HepG2 (cell line): Measurements from ENCODE around the gene SAMD14. TPM values are rescaled to one million over a fixed set of nuclear protein-coding genes. Genes with fewer than 3 reads are reported as not detected.
A peak's percentile ranks its signal among the peaks of the same experiment; 100 is the strongest.

ENCODE experiments used
- GTF2F1 ChIP-seq: fragments of 150-350 bp; IDR thresholded peaks from 2 replicates; pipeline ENCODE4 v1.6.1; 2014; ENCODE audit warnings: low read length
- HIVEP1 ChIP-seq: sonication (generic); formaldehyde crosslinking; IDR thresholded peaks from 2 replicates; pipeline ENCODE4 v1.4.0; 2020; ENCODE audit warnings: mild to moderate bottlenecking, missing genetic modification reagents
- HMG20A ChIP-seq: IDR thresholded peaks from 2 replicates; pipeline ENCODE4 v1.6.1; 2016; ENCODE audit warnings: borderline replicate concordance
- MAFK ChIP-seq, 2 experiments: IDR thresholded peaks in 1 of 2; conservative IDR thresholded peaks in 1 of 2; 2 replicates each; pipeline ENCODE4 v1.6.1; 2011; ENCODE audit warnings: improper control_type of control experiment in 2 of 2, low read length in 2 of 2
- RAD51 ChIP-seq: fragments of 450-650 bp; IDR thresholded peaks from 2 replicates; pipeline ENCODE4 v1.6.1; 2016; ENCODE audit warnings: borderline replicate concordance
- SALL1 ChIP-seq: sonication (generic); formaldehyde crosslinking; IDR thresholded peaks from 2 replicates; pipeline ENCODE4 v1.8.0; 2022; ENCODE audit warnings: mild to moderate bottlenecking, missing genetic modification reagents
- SMAD3 ChIP-seq: sonication (generic); formaldehyde crosslinking; IDR thresholded peaks from 2 replicates; pipeline ENCODE4 v1.4.0; 2020; ENCODE audit warnings: missing genetic modification reagents
- SOX6 ChIP-seq, 2 experiments: fragments of 450-650 bp in 1 of 2; sonication (generic) in 1 of 2; formaldehyde crosslinking in 1 of 2; IDR thresholded peaks; 2 replicates each; pipeline versions ENCODE4 v1.4.0 to v1.6.1; 2017 to 2020; ENCODE audit warnings: antibody characterized with exemption in 1 of 2, mild to moderate bottlenecking in 1 of 2, missing genetic modification reagents in 1 of 2
- ZBTB21 ChIP-seq: sonication (generic); formaldehyde crosslinking; IDR thresholded peaks from 2 replicates; pipeline ENCODE4 v1.4.0; 2020; ENCODE audit warnings: missing genetic modification reagents
- ZNF160 ChIP-seq: sonication (generic); formaldehyde crosslinking; IDR thresholded peaks from 2 replicates; pipeline ENCODE4 v1.8.0; 2022; ENCODE audit warnings: mild to moderate bottlenecking, inconsistent platforms, missing genetic modification reagents
- ZNF383 ChIP-seq: sonication (generic); formaldehyde crosslinking; IDR thresholded peaks from 2 replicates; pipeline ENCODE4 v1.4.0; 2020; ENCODE audit warnings: missing genetic modification reagents, mild to moderate bottlenecking, borderline replicate concordance
- ZNF570 ChIP-seq: sonication (generic); formaldehyde crosslinking; IDR thresholded peaks from 2 replicates; pipeline ENCODE4 v1.4.0; 2020; ENCODE audit warnings: mild to moderate bottlenecking, missing genetic modification reagents, borderline replicate concordance
- ZNF614 ChIP-seq: IDR thresholded peaks from 2 replicates; pipeline ENCODE4 v1.6.1; 2018; ENCODE audit warnings: missing biosample characterization, missing genetic modification reagents, inconsistent platforms, borderline replicate concordance
- ZNF737 ChIP-seq: sonication (generic); formaldehyde crosslinking; IDR thresholded peaks from 2 replicates; pipeline ENCODE4 v1.5.0; 2020; ENCODE audit warnings: missing genetic modification reagents, mild to moderate bottlenecking, borderline replicate concordance
- polyA plus RNA-seq, 8 experiments: library from polyadenylated mRNA; depleted of rRNA in 3 of 8; stranded (reverse) in 7 of 8; unstranded in 1 of 8; fragments of >200 nt; fragmentation: Illumina TruSeq in 4 of 8; extraction: Trizol in 4 of 8; gene quantifications; 2 replicates each; pipeline versions ENCODE4 v1.2.1 to v1.2.3, GENCODE V29; 2011 to 2016; ENCODE audit warnings: low read depth in 4 of 8, missing spikeins in 1 of 8, mixed read lengths in 1 of 8; ENCODE audit not compliant: insufficient read depth in 1 of 8
- total RNA-seq, 5 experiments: library from RNA; depleted of rRNA; stranded (reverse); fragments of >200 nt; fragmentation: Illumina TruSeq; extraction: Trizol; gene quantifications; 2 replicates each; pipeline ENCODE4 v1.2.3, GENCODE V29; 2016; ENCODE audit warnings: low read depth in 1 of 5
- TF ChIP-seq, protein P1 (sequence below): IDR thresholded peaks from 2 replicates; pipeline ENCODE4 v1.6.1; 2016
- TF ChIP-seq, protein P2 (sequence below): sonication (generic); formaldehyde crosslinking; IDR thresholded peaks from 2 replicates; pipeline ENCODE4 v1.5.0; 2020; ENCODE audit warnings: mild to moderate bottlenecking, missing genetic modification reagents, moderate library complexity
- TF ChIP-seq, protein P3 (sequence below): sonication (generic); formaldehyde crosslinking; IDR thresholded peaks from 2 replicates; pipeline ENCODE4 v1.5.1; 2020; ENCODE audit warnings: missing genetic modification reagents, mild to moderate bottlenecking, borderline replicate concordance
- TF ChIP-seq, protein P4 (sequence below): sonication (generic); formaldehyde crosslinking; IDR thresholded peaks from 2 replicates; pipeline ENCODE4 v1.4.0; 2020; ENCODE audit warnings: missing genetic modification reagents
- TF ChIP-seq, protein P5 (sequence below): sonication (generic); formaldehyde crosslinking; conservative IDR thresholded peaks from 2 replicates; pipeline ENCODE4 v1.4.0; 2020; ENCODE audit warnings: missing genetic modification reagents

Gene SAMD14
- total and polyA plus RNA-seq, 2 of the 13 experiments (the other 11 are each of a cell fraction or from before 2014, with no cell fraction given) = 0.07 to 0.22 TPM

DNA sequence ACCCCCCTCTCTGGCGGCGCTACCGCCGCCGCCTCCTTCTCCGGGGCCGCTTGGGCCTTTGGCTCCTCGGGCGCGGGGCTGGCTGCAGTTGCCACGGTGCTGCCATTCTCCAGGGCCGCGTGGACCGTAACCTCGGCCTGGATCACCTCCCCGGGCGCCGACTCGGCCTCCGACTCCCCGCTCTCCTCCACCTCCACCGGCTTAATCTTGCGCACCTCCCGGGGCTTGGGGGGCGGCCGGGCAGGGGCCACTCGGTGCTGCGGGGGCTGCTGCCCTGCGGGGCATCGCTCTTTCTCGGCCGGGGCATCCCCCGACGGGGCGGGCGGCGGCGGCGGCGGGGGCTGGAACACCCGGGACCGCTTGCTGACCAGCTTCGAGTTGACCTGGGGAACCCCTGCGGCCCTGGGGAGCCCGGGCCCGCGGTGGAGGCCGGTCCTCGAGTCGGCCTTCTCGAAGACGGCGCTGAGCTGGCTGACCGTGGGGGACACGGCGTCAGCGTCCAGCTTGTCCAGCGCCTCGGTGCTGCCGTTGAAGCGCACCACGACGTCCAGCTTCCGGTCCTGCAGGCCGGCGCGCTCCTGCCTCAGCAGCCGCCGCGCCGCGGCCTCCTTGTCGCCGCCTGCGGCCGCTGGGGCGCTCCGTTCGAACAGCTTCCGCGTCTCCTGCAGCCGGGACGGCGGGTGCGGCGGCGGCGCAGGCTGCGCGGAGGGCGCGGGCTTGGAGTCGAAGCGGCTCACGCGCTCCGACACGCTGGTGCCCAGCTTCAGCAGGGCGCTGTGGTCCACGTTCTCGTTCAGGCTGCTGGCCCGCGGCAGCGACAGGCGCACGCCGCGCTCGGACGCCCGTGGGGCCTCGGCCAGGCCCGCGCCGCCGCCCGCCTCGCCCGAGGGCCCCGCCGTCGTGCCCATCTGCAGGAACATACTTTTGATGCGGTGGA lies 19.7 kb upstream of the SAMD14 start (continued):
- TF ChIP-seq ZNF570 = no peak
- TF ChIP-seq, protein P1, sequence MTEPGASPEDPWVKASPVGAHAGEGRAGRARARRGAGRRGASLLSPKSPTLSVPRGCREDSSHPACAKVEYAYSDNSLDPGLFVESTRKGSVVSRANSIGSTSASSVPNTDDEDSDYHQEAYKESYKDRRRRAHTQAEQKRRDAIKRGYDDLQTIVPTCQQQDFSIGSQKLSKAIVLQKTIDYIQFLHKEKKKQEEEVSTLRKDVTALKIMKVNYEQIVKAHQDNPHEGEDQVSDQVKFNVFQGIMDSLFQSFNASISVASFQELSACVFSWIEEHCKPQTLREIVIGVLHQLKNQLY = no peak
- TF ChIP-seq ZNF614 (CRISPR knock-in tag) = no peak
- TF ChIP-seq HMG20A (CRISPR knock-in tag) = no peak
- TF ChIP-seq, protein P2, sequence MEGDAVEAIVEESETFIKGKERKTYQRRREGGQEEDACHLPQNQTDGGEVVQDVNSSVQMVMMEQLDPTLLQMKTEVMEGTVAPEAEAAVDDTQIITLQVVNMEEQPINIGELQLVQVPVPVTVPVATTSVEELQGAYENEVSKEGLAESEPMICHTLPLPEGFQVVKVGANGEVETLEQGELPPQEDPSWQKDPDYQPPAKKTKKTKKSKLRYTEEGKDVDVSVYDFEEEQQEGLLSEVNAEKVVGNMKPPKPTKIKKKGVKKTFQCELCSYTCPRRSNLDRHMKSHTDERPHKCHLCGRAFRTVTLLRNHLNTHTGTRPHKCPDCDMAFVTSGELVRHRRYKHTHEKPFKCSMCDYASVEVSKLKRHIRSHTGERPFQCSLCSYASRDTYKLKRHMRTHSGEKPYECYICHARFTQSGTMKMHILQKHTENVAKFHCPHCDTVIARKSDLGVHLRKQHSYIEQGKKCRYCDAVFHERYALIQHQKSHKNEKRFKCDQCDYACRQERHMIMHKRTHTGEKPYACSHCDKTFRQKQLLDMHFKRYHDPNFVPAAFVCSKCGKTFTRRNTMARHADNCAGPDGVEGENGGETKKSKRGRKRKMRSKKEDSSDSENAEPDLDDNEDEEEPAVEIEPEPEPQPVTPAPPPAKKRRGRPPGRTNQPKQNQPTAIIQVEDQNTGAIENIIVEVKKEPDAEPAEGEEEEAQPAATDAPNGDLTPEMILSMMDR (CRISPR knock-in tag) = peak; percentile 45; the same call in 1 of the 2 replicates
- TF ChIP-seq SMAD3 = no peak
- peak; percentile 69 for TF ChIP-seq SALL1 (CRISPR knock-in tag)
- no peak for TF ChIP-seq GTF2F1
- TF ChIP-seq MAFK (conservative IDR thresholded peaks at IDR 0.05 in 1 of 2, IDR thresholded peaks at IDR 0.05 in 1 of 2; ENCODE audit: low read length in 2 of 2) = no peak
- no peak for TF ChIP-seq ZBTB21 (CRISPR knock-in tag)
- TF ChIP-seq ZNF383 (CRISPR knock-in tag) = 0 out of 2 replicates have a peak, but pooled peaks have one; percentile 46
- no peak for TF ChIP-seq RAD51
- TF ChIP-seq, protein P3, sequence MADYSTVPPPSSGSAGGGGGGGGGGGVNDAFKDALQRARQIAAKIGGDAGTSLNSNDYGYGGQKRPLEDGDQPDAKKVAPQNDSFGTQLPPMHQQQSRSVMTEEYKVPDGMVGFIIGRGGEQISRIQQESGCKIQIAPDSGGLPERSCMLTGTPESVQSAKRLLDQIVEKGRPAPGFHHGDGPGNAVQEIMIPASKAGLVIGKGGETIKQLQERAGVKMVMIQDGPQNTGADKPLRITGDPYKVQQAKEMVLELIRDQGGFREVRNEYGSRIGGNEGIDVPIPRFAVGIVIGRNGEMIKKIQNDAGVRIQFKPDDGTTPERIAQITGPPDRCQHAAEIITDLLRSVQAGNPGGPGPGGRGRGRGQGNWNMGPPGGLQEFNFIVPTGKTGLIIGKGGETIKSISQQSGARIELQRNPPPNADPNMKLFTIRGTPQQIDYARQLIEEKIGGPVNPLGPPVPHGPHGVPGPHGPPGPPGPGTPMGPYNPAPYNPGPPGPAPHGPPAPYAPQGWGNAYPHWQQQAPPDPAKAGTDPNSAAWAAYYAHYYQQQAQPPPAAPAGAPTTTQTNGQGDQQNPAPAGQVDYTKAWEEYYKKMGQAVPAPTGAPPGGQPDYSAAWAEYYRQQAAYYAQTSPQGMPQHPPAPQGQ (CRISPR knock-in tag) = no peak
- TF ChIP-seq, protein P4, sequence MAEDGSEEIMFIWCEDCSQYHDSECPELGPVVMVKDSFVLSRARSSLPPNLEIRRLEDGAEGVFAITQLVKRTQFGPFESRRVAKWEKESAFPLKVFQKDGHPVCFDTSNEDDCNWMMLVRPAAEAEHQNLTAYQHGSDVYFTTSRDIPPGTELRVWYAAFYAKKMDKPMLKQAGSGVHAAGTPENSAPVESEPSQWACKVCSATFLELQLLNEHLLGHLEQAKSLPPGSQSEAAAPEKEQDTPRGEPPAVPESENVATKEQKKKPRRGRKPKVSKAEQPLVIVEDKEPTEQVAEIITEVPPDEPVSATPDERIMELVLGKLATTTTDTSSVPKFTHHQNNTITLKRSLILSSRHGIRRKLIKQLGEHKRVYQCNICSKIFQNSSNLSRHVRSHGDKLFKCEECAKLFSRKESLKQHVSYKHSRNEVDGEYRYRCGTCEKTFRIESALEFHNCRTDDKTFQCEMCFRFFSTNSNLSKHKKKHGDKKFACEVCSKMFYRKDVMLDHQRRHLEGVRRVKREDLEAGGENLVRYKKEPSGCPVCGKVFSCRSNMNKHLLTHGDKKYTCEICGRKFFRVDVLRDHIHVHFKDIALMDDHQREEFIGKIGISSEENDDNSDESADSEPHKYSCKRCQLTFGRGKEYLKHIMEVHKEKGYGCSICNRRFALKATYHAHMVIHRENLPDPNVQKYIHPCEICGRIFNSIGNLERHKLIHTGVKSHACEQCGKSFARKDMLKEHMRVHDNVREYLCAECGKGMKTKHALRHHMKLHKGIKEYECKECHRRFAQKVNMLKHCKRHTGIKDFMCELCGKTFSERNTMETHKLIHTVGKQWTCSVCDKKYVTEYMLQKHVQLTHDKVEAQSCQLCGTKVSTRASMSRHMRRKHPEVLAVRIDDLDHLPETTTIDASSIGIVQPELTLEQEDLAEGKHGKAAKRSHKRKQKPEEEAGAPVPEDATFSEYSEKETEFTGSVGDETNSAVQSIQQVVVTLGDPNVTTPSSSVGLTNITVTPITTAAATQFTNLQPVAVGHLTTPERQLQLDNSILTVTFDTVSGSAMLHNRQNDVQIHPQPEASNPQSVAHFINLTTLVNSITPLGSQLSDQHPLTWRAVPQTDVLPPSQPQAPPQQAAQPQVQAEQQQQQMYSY (CRISPR knock-in tag) = no peak
- TF ChIP-seq ZNF160 (CRISPR knock-in tag) = no peak
- no peak for TF ChIP-seq ZNF737 (CRISPR knock-in tag)
- TF ChIP-seq, protein P5, sequence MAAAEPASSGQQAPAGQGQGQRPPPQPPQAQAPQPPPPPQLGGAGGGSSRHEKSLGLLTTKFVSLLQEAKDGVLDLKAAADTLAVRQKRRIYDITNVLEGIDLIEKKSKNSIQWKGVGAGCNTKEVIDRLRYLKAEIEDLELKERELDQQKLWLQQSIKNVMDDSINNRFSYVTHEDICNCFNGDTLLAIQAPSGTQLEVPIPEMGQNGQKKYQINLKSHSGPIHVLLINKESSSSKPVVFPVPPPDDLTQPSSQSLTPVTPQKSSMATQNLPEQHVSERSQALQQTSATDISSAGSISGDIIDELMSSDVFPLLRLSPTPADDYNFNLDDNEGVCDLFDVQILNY (CRISPR knock-in tag) = no peak
- TF ChIP-seq HIVEP1 (CRISPR knock-in tag) = peak; percentile 37; the same call in 1 of the 2 replicates
- TF ChIP-seq SOX6 (IDR thresholded peaks at IDR 0.05) = no peak
- 0 out of 2 replicates have a peak, but pooled peaks have one; percentile 16 for TF ChIP-seq SOX6 (CRISPR knock-in tag; IDR thresholded peaks at IDR 0.05)
